Measurements from ENCODE around the gene LRP4.

- TF ChIP-seq TAF1 (IDR thresholded peaks at IDR 0.05; ENCODE audit: borderline replicate concordance, low read depth, low read length) (no peak), POLR2A (IDR thresholded peaks at IDR 0.05; ENCODE audit: low read depth, low read length) (no peak), POLR2AphosphoS5 (IDR thresholded peaks at IDR 0.05; ENCODE audit: low read depth, low read length) (no peak)
Measured at GRCh38 chr11:46838501-46838900, 79.8 kb downstream of the LRP4 start.

Data from GM12892 (cell line).